ENCODE results near the gene CLEC16A.

GRCh38 chr16:11036868-11037410 lies 92.6 kb downstream of the CLEC16A start:
- TF ChIP-seq CTCF (IDR thresholded peaks at IDR 0.05) = no peak
- TF ChIP-seq EZH2 (IDR thresholded peaks at IDR 0.05) = no peak
